Endothelial cell of umbilical vein (primary cell): ENCODE measurements around the gene POLR3A. TPM values are rescaled to one million over a fixed set of nuclear protein-coding genes. Genes with fewer than 3 reads are reported as not detected.

Experiments used
- BruUV-seq: library from RNA; stranded (reverse); fragments of 400-500 nt; replicated peaks from 2 replicates; lab custom pipeline; 2021; lab: Mats Ljungman, UMichigan
- CTCF ChIA-PET: fragments of 300-600, 350-600 bp; sonication (Branson Sonifier 250); formaldehyde crosslinking; loops from one replicate; lab custom pipeline; 2021; ENCODE audit warnings: antibody characterized with exemption, inconsistent platforms; lab: Charles Lee
- POLR2A ChIA-PET: fragments of 300-600, 350-600 bp; sonication (Branson Sonifier 250); formaldehyde crosslinking; loops from one replicate; lab custom pipeline; 2021; ENCODE audit warnings: antibody characterized with exemption, inconsistent platforms; lab: Charles Lee
- DNase-seq: peaks from one replicate; pipeline ENCODE4 v3.0.0-alpha.2; 2011; ENCODE audit warnings: low read depth, low spot score
- FAIRE-seq: peaks from 2 replicates; lab custom pipeline; 2011; peaks lifted over from hg19 to GRCh38; lab: Jason Lieb, UNC
- H2AFZ ChIP-seq: 2 replicates; pipeline ENCODE4 v1.6.0; 2012; ENCODE audit warnings: low read depth, low read length, control low read depth, inconsistent platforms
- H3K27ac ChIP-seq: 2 replicates; pipeline ENCODE4 v1.5.1; 2011; ENCODE audit warnings: low read depth, mild to moderate bottlenecking, control low read depth, low read length, moderate library complexity; ENCODE audit not compliant: insufficient read depth
- H3K27me3 ChIP-seq, 2 experiments: 2 replicates each; pipeline versions ENCODE4 v1.6.0 to v1.6.1; 2011; ENCODE audit warnings: low read length in 2 of 2, mixed read lengths in 1 of 2; ENCODE audit not compliant: control insufficient read depth in 2 of 2, insufficient read depth in 2 of 2
- H3K36me3 ChIP-seq, 2 experiments: 2 replicates in 1 of 2; 3 replicates in 1 of 2; pipeline ENCODE4 v1.5.1; 2011; ENCODE audit warnings: low read length in 2 of 2, mild to moderate bottlenecking in 1 of 2, moderate library complexity in 1 of 2; ENCODE audit not compliant: control insufficient read depth in 2 of 2, insufficient read depth in 2 of 2; ENCODE audit errors: extremely low read depth in 1 of 2
- H3K4me1 ChIP-seq: 3 replicates; pipeline ENCODE4 v1.5.1; 2011; ENCODE audit warnings: mild to moderate bottlenecking, low read length; ENCODE audit not compliant: control insufficient read depth, insufficient read depth; ENCODE audit errors: extremely low read depth
- H3K4me2 ChIP-seq: 2 replicates; pipeline ENCODE4 v1.6.1; 2011; ENCODE audit warnings: low read length, control low read depth, mixed read lengths; ENCODE audit not compliant: insufficient read depth
- H3K4me3 ChIP-seq, 3 experiments: fragments of 200-600 bp in 1 of 3; sonication (generic), shearing (Covaris generic) in 1 of 3; replicated peaks in 1 of 3; 2 replicates each; pipeline ENCODE4 v1.5.1; 2011 to 2016; ENCODE audit warnings: control low read depth in 3 of 3, low read length in 3 of 3, mild to moderate bottlenecking in 2 of 3, inconsistent platforms in 1 of 3, low read depth in 1 of 3, moderate library complexity in 1 of 3; ENCODE audit not compliant: insufficient read depth in 1 of 3
- H3K79me2 ChIP-seq: 2 replicates; pipeline ENCODE4 v1.6.0; 2012; ENCODE audit warnings: low read length, inconsistent platforms; ENCODE audit not compliant: control insufficient read depth, insufficient read depth
- H3K9ac ChIP-seq: replicated peaks from 2 replicates; pipeline ENCODE3; 2011; ENCODE audit warnings: low read length, control low read depth; ENCODE audit not compliant: insufficient read depth; ENCODE audit errors: extremely low read depth
- H3K9me1 ChIP-seq: replicated peaks from 3 replicates; pipeline ENCODE4 v1.6.0; 2011; ENCODE audit warnings: mild to moderate bottlenecking, low read length; ENCODE audit not compliant: control insufficient read depth, insufficient read depth; ENCODE audit errors: extremely low read depth
- H3K9me3 ChIP-seq: replicated peaks from 2 replicates; pipeline ENCODE4 v1.5.1; 2012; ENCODE audit warnings: low read length, inconsistent platforms; ENCODE audit not compliant: control insufficient read depth, insufficient read depth
- H4K20me1 ChIP-seq: replicated peaks from 2 replicates; pipeline ENCODE3; 2011; ENCODE audit warnings: mild to moderate bottlenecking, low read length; ENCODE audit not compliant: control insufficient read depth, insufficient read depth; ENCODE audit errors: extremely low read depth
- EZH2 ChIP-seq: IDR thresholded peaks from 2 replicates; pipeline ENCODE4 v1.6.1; 2012; ENCODE audit warnings: borderline replicate concordance, low read depth, mild to moderate bottlenecking, moderate library complexity, low read length, inconsistent platforms; ENCODE audit not compliant: severe bottlenecking
- FOS ChIP-seq: IDR thresholded peaks from 2 replicates; pipeline ENCODE4 v1.6.1; 2011; ENCODE audit warnings: mild to moderate bottlenecking, low read length, moderate library complexity, borderline replicate concordance; ENCODE audit not compliant: insufficient read depth
- GATA2 ChIP-seq: IDR thresholded peaks from 2 replicates; pipeline ENCODE4 v1.7.0; 2011; ENCODE audit warnings: low read depth, mild to moderate bottlenecking, moderate library complexity, mixed read lengths, low read length; ENCODE audit not compliant: insufficient read length, insufficient read depth
- JUN ChIP-seq: IDR thresholded peaks from 2 replicates; pipeline ENCODE4 v1.6.1; 2011; ENCODE audit warnings: borderline replicate concordance, low read depth; ENCODE audit not compliant: insufficient read length, insufficient read depth
- MAX ChIP-seq: IDR thresholded peaks from 2 replicates; pipeline ENCODE4 v1.6.1; 2011; ENCODE audit not compliant: insufficient read depth, insufficient read length
- MYC ChIP-seq: IDR thresholded peaks from one replicate; pipeline ENCODE4 v1.6.1; 2011; ENCODE audit warnings: mild to moderate bottlenecking, low read depth, low read length
- POLR2A ChIP-seq: IDR thresholded peaks from 2 replicates; pipeline ENCODE4 v1.6.1; 2012; ENCODE audit warnings: low read depth, mild to moderate bottlenecking, control low read depth, low read length
- POLR2AphosphoS5 ChIP-seq: IDR thresholded peaks from 2 replicates; pipeline ENCODE4 v1.6.1; 2012; ENCODE audit warnings: low read depth, mild to moderate bottlenecking, control low read depth, low read length, moderate library complexity; ENCODE audit not compliant: insufficient read depth
- dilution Hi-C: fragments of 300-500 bp; cut with MboI; formaldehyde crosslinking; loops from one replicate; pipeline ENCODE4 v1.15.0; 2019; ENCODE audit warnings: low sequenced_read_pairs; ENCODE audit not compliant: extremely low pct_ligation_motif_present
- intact Hi-C: fragments of 100-400 bp; cut with micrococcal nuclease; formaldehyde crosslinking; loops from one replicate; pipeline ENCODE4 v1.10.0; 2022
- polyA plus RNA-seq, 4 experiments: library from polyadenylated mRNA; depleted of rRNA in 3 of 4; stranded (reverse) in 3 of 4; unstranded in 1 of 4; fragments of >200 nt; gene quantifications; 2 replicates each; pipeline versions ENCODE4 v1.2.1 to v1.2.3, GENCODE V29; 2011 to 2012; ENCODE audit warnings: missing spikeins in 1 of 4
- total RNA-seq: library from RNA; stranded (reverse); gene quantifications from 2 replicates; pipeline ENCODE4 v1.2.3, GENCODE V29; 2021
- TF ChIP-seq, protein P1 (sequence below), 2 donors: IDR thresholded peaks; 1 replicate in 1 of 2; 2 replicates in 1 of 2; pipeline ENCODE4 v1.5.1; 2011; ENCODE audit warnings: low read length in 2 of 2, mild to moderate bottlenecking in 2 of 2, moderate library complexity in 2 of 2, control low read depth in 1 of 2, inconsistent platforms in 1 of 2, low read depth in 1 of 2; ENCODE audit not compliant: insufficient read depth in 1 of 2; ENCODE audit errors: extremely low read depth in 1 of 2

The POLR3A gene
- total and polyA plus RNA-seq, 2 donors (not counting 3 experiments of a cell fraction or from before 2014, with no cell fraction given): 9.5 to 25.3 TPM

GRCh38 chr10:77975086-77975666, 54.1 kb downstream of the POLR3A start:
- Histone ChIP-seq H3K4me1 (peaks cover 7% of the 10 kb centered on the region), H3K9ac (no peak overlapping the region), H3K4me2 (no peak overlapping the region), H3K4me3 (no peak overlapping the region), H3K36me3 (peaks cover 13 to 25% of the 10 kb centered on the region in 2 experiments), H3K9me1 (no peaks in the 10 kb centered on the region), H2AFZ (no peak overlapping the region), H4K20me1 (no peaks in the 10 kb centered on the region), H3K9me3 (no peaks in the 10 kb centered on the region), H3K27ac (no peak overlapping the region), H3K79me2 (no peaks in the 10 kb centered on the region), H3K27me3 (no peaks in the 10 kb centered on the region)
- BruUV-seq: no TSS peak
- ChIA-PET POLR2A (no interaction called here), CTCF (interaction anchor here (0.9 to 2.9 kb wide), 5 partner anchors 14 to 139 kb away, joined by 3 to 8 read pairs (median 4); no protein-coding TSS in a partner anchor)
- DNase-seq (no peak), FAIRE-seq (no peak)
- intact Hi-C loops: no loop called here
- TF ChIP-seq JUN (no peak), POLR2A (no peak), EZH2 (no peak), MAX (no peak), FOS (no peak), MYC (no peak), GATA2 (no peak), POLR2AphosphoS5 (no peak)
- TF ChIP-seq, protein P1, sequence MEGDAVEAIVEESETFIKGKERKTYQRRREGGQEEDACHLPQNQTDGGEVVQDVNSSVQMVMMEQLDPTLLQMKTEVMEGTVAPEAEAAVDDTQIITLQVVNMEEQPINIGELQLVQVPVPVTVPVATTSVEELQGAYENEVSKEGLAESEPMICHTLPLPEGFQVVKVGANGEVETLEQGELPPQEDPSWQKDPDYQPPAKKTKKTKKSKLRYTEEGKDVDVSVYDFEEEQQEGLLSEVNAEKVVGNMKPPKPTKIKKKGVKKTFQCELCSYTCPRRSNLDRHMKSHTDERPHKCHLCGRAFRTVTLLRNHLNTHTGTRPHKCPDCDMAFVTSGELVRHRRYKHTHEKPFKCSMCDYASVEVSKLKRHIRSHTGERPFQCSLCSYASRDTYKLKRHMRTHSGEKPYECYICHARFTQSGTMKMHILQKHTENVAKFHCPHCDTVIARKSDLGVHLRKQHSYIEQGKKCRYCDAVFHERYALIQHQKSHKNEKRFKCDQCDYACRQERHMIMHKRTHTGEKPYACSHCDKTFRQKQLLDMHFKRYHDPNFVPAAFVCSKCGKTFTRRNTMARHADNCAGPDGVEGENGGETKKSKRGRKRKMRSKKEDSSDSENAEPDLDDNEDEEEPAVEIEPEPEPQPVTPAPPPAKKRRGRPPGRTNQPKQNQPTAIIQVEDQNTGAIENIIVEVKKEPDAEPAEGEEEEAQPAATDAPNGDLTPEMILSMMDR (IDR thresholded peaks at IDR 0.05; ENCODE audit: extremely low read depth in 1 of 2, insufficient read depth in 1 of 2, low read depth in 1 of 2, low read length in 2 of 2): no peak
- dilution Hi-C loops: no loop called here
